AG04449 (cell line): ENCODE data around the gene TLE4.

ENCODE experiments used
- CTCF ChIA-PET: fragments of 350-600 bp; formaldehyde crosslinking; extraction: SDS; loops from one replicate; lab custom pipeline; 2021; ENCODE audit warnings: antibody characterized with exemption; lab: Yijun Ruan, JAX
- POLR2A ChIA-PET: fragments of 400-600, 350-600 bp; formaldehyde crosslinking; extraction: SDS; loops from one replicate; lab custom pipeline; 2020; ENCODE audit warnings: antibody characterized with exemption, inconsistent platforms; lab: Yijun Ruan, JAX
- DNase-seq: peaks from one replicate; pipeline ENCODE4 v3.0.0-alpha.2; 2010; ENCODE audit warnings: low read depth, low spot score
- H3K4me3 ChIP-seq: 2 replicates; pipeline ENCODE4 v1.5.1; 2011; ENCODE audit warnings: low read depth, mild to moderate bottlenecking, control low read depth, low read length
- TF ChIP-seq, protein P1 (sequence below): IDR thresholded peaks from one replicate; pipeline ENCODE4 v1.5.1; 2011; ENCODE audit warnings: mild to moderate bottlenecking, moderate library complexity, low read length, control low read depth, inconsistent platforms; ENCODE audit not compliant: insufficient read depth; ENCODE audit errors: missing control alignments

The TLE4 gene

DNA sequence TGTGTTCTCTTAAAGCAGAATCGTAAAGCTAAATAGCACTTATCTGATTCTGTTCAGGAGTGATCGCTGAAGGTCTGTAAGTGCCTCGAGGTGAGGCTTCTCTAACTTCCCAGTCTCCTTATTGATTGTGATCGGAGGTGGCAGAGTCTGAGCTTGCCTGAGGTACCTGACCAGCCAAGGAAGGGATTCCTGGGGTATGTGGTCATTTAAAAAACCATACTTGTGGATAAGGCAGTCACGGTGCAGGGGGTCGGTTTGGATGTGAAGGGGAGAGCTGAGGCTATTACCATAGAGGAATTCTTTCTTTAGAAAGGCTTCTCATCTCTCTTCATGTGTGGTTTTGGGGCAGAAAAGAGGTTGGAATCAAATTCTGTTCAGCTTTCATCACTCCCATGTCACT, 193.7 kb downstream of the TLE4 start:
- DNase-seq: no peak
- ChIA-PET CTCF (no interaction called here), POLR2A (no interaction called here)
- H3K4me3 ChIP-seq: no peak overlapping the region
- TF ChIP-seq, protein P1, sequence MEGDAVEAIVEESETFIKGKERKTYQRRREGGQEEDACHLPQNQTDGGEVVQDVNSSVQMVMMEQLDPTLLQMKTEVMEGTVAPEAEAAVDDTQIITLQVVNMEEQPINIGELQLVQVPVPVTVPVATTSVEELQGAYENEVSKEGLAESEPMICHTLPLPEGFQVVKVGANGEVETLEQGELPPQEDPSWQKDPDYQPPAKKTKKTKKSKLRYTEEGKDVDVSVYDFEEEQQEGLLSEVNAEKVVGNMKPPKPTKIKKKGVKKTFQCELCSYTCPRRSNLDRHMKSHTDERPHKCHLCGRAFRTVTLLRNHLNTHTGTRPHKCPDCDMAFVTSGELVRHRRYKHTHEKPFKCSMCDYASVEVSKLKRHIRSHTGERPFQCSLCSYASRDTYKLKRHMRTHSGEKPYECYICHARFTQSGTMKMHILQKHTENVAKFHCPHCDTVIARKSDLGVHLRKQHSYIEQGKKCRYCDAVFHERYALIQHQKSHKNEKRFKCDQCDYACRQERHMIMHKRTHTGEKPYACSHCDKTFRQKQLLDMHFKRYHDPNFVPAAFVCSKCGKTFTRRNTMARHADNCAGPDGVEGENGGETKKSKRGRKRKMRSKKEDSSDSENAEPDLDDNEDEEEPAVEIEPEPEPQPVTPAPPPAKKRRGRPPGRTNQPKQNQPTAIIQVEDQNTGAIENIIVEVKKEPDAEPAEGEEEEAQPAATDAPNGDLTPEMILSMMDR: no peak

DNA sequence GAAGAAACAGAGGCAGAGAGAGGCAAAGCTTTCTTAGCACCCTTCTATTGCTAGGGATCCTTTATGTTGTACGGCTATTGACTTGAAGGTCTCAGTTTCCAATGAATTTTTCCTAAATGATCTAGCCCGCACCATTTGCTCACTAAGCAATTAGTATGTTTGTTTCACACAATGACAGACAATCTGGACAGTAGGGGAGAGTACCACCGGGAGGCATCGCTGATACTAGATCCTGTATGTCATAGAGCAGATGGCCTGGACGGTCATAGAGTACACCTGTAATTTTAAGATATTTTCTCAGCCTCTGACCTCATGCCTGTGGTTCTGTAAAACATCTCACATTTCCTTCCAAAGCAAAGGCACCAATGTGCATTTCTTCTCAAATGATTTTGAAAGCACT, 194.3 kb downstream of the TLE4 start:
- no peak for DNase-seq
- ChIA-PET CTCF (no interaction called here), POLR2A (no interaction called here)
- no peak overlapping the region for H3K4me3 ChIP-seq
- TF ChIP-seq, protein P1: no peak

- no peak overlapping the region for H3K4me3 ChIP-seq
- CTCF ChIA-PET: interaction anchor here (1.6 kb wide), 1 partner anchor 10 kb away, joined by 7 read pairs; no protein-coding TSS in a partner anchor
- POLR2A ChIA-PET: interaction anchor here (0.7 kb wide), 1 partner anchor 129 kb away, joined by 3 read pairs; no protein-coding TSS in a partner anchor
- no peak for DNase-seq
- TF ChIP-seq, protein P1: no peak
These were observed 196.4 kb downstream of the TLE4 start for GRCh38 chr9:79768194-79768593.

DNA sequence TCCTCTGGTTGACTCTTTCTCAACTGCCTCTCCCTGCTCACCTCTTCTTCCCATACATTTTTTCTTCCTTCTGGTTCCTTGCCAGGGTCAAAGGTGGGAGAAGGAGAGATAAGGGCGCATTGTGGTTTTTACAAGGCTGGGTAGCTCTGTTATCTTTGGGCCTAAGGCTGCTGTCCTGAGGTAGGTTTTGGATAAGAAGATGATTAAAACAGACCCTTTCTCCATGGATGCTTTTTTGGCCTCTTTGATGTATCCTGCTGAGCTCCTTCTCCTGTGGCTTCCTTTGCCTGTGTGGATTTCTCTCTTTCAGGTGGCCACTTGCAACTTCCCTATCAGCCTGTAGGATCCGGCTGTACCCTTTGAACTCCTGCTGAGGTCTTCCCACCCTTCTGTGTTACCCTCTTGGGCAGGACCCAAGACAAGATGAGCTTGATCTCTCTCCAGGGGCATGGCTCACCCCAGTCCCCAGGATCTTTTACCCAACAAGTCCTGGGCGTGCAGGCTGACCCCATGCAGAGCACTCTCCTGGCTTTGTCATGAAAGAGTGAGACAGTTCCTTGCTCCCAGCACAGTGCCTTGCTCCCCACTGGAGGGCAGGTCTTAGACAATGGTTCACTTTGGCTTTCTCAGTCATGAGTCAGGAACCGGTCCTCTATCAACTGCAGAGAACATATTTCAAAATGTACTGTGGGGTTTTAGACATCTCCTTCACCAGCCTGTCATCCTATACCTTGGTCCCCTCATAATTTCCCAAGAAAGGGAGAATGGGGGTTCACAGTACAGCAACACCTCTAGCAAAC, 197.9 kb downstream of the TLE4 start:
- CTCF ChIA-PET: no interaction called here
- DNase-seq: no peak

DNA sequence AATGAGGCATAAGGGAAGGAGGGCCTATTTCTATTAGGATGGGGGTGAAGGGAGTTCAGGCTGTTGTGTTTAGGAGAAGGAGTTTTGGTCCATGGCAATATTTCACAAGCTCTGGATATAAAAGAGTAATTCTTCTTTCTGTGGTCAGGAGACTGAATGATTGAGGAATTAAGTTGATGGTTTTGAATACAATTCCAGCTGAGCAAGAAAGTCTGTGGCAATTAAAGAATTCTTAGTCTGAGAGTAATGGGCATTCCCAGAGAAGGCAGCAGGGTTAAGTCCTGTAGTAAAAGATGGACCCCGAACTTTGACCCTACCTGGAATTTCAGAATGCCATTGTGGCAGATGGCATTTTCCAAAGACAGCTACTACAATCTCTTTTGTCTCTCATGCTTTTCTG, 202.6 kb downstream of the TLE4 start:
- CTCF ChIA-PET: interaction anchor here (2.2 kb wide), 1 partner anchor 17 kb away, joined by 9 read pairs; no protein-coding TSS in a partner anchor
- no peak overlapping the region for H3K4me3 ChIP-seq
- DNase-seq: no peak
- TF ChIP-seq, protein P1: no peak
- POLR2A ChIA-PET: no interaction called here

More for the DNA sequence above, 197.9 kb downstream of the TLE4 start:
- no peak overlapping the region for H3K4me3 ChIP-seq
- POLR2A ChIA-PET: no interaction called here
- TF ChIP-seq, protein P1: no peak
